WTC11 (cell line): ENCODE results near the gene IL21R.
"Not testable (repeated sequence)": the region's sequence is repeated elsewhere in the genome, so short reads cannot be mapped to it uniquely, and the experiment has no call there.

Source experiments
- ATF2 ChIP-seq: sonication (generic); formaldehyde crosslinking; IDR thresholded peaks from 2 replicates; pipeline ENCODE4 v1.8.1; 2022; ENCODE audit warnings: low read depth, missing genetic modification reagents, borderline replicate concordance
- ATF3 ChIP-seq: sonication (generic); formaldehyde crosslinking; conservative IDR thresholded peaks from 2 replicates; pipeline ENCODE4 v1.8.1; 2022; ENCODE audit warnings: mild to moderate bottlenecking, missing genetic modification reagents
- CTCF ChIP-seq: fragments of 200-600 bp; IDR thresholded peaks from 2 replicates; pipeline ENCODE4 v1.8.0; 2022; ENCODE audit warnings: antibody characterized with exemption
- ETV6 ChIP-seq: sonication (generic); formaldehyde crosslinking; IDR thresholded peaks from 2 replicates; pipeline ENCODE4 v1.8.1; 2022; ENCODE audit warnings: mild to moderate bottlenecking, missing genetic modification reagents
- MAX ChIP-seq: sonication (generic); formaldehyde crosslinking; IDR thresholded peaks from 2 replicates; pipeline ENCODE4 v1.8.0; 2022; ENCODE audit warnings: mild to moderate bottlenecking, missing genetic modification reagents
- NR2C2 ChIP-seq: sonication (generic); formaldehyde crosslinking; IDR thresholded peaks from 2 replicates; pipeline ENCODE4 v1.8.0; 2022; ENCODE audit warnings: mild to moderate bottlenecking, missing genetic modification reagents
- STAT6 ChIP-seq: sonication (generic); formaldehyde crosslinking; conservative IDR thresholded peaks from 2 replicates; pipeline ENCODE4 v1.8.1; 2023; ENCODE audit warnings: mild to moderate bottlenecking, low read depth, missing genetic modification reagents, moderate library complexity
- USF1 ChIP-seq: sonication (generic); formaldehyde crosslinking; IDR thresholded peaks from 2 replicates; pipeline ENCODE4 v1.8.0; 2022; ENCODE audit warnings: mild to moderate bottlenecking, missing genetic modification reagents
- ZBTB21 ChIP-seq: sonication (generic); formaldehyde crosslinking; IDR thresholded peaks from 2 replicates; pipeline ENCODE4 v1.8.1; 2023; ENCODE audit warnings: mild to moderate bottlenecking, missing genetic modification reagents, borderline replicate concordance
- ZNF138 ChIP-seq: sonication (generic); formaldehyde crosslinking; conservative IDR thresholded peaks from 2 replicates; pipeline ENCODE4 v1.8.1; 2022; ENCODE audit warnings: mild to moderate bottlenecking, moderate library complexity, missing genetic modification reagents
- ZNF532 ChIP-seq: fragments of 250-450 bp; sonication (Bioruptor Pico); IDR thresholded peaks from 2 replicates; pipeline ENCODE4 v1.9.0; 2021; ENCODE audit warnings: mild to moderate bottlenecking, borderline replicate concordance

- not testable (repeated sequence) for TF ChIP-seq CTCF; MAX (CRISPR knock-in tag); ATF2 (CRISPR knock-in tag); ETV6 (CRISPR knock-in tag); ZNF138 (CRISPR knock-in tag); ZNF532; ATF3 (CRISPR knock-in tag); USF1; ZBTB21; NR2C2 (CRISPR knock-in tag); STAT6
Observed at GRCh38 chr16:27409958-27410357, 8.0 kb downstream of the IL21R start.
